Bone marrow (tissue), 2 donors: ENCODE measurements around the gene DHRS1.

Experiments
- DNase-seq, 2 donors: peaks; one replicate each; lab custom pipeline; 2025; lab: John Stamatoyannopoulos, UW

The DHRS1 gene

GRCh38 chr14:24282736-24283135, 16.8 kb downstream of the DHRS1 start:
- DNase-seq, result no peak

DNA sequence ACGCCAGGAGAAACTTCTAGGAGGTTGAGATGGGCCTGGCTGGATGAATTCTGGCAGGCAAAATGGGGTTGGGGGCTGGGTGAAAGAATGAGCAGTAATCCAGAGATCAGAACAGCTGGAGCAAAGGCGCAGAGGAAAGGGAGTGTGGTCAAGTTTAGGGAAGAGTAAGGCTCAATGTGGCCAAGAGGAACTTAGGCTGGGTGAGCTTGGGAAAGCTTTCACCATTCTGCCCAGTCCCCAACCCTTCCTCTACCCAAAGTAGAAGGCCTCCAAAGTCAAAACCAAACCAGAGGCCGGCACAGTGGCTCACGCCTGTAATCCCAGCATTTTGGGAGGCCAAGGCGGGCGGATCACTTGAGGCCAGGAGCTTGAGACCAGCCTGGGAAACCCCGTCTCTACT, 17.9 kb downstream of the DHRS1 start:
- DNase-seq, result no peak

GRCh38 chr14:24280797-24281460, 18.7 kb downstream of the DHRS1 start:
- no peak for DNase-seq

DNA sequence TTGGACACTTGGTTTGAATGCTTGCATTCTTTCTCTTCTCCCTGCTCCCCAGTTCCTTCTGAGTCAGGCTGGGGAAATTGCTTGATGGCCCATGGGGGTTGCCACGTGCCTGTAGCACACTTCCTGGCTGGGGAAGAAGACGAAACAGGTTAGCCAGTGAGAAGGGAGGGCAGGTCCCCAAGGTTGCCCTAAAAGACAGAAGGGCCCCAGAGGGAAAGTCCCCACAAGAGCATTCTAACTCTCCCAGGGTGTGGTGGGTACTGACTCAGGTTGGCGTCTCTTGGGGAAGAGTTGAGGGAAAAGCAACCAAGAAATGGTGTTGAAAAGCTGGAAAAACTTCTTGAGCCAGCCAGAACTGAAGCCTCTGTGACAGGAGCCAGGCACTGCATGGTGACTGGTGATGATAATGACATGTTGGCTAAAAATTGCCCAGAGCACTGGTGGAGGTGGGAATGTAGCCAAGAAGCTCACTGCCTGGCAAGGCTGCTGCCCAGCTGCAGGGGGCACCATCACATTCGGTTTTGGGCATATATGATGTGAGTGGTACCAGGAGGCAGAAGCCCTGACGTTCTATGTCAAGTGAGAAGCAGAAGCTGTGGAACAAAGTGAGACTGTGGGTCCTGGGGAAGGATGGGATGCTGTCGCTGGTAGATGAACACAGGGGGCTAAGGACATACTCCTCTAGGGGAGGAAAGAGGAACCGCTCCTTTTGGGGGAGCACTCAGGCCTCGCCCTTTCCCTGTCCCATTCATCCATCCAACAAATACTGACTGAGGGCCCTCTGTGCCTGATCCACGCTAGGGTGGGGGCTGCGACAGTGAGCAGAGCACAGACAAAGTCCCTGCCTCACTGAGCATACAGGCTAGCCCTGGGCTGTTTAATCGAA, 20.0 kb downstream of the DHRS1 start:
- peak in 1 of 2 donors; percentile 19 for DNase-seq

GRCh38 chr14:24278424-24278823, 21.2 kb downstream of the DHRS1 start:
- no peak for DNase-seq

DNA sequence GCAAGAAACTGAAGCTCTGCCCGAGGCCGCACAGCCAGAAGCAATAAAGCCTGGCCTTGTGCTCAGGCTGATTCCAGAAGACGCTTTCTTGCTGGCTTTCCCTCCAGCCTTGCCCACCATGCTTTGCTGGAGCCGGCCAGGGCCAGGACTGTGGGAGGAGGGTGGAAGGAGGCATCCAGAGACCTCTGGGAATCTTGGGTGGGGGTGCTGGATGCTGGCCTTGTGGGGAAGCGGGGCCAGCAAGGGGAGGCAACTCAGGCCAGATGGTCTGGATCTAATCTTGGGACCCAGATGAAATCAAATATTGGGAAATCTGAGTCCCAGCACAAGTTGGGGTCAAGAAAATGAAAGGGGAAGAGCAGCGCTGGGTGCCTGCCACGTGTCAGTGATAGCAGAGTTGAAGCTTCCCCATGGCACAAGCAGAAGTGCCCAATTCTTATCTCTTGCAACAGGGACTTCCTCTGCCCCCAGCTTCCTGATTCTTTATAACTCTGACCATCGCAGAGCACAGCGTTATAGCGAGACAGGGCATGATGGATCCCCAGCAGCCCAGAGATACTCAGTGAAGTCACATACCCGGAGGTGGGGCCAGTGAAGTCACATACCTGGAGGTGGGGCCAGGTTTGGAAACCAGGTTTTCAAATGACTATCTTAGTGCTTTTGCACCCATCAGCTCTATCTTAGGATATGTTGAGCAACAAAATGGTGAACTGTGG, 21.8 kb downstream of the DHRS1 start:
- peak; percentile 17 to 90 for DNase-seq

DNA sequence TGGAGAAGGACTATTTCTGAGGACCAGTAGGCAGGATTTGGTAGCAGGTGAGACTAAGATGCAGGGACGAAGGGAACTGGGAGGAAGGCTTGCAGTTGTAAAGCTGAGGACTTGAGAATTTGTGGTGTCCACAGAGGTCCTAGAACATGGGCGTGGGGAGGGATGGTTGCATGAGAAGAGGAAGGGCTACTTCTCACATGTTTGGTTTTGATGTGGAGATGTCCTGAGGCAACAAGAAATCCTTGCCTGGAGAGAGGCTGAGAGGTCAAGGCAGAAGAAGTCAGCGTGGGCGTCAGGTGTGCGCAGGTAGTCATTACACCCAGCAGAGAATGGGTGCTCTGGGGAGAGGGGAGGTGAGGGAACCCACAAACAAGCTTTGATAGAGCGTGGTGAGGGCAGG, 22.5 kb downstream of the DHRS1 start:
- no peak for DNase-seq

DNA sequence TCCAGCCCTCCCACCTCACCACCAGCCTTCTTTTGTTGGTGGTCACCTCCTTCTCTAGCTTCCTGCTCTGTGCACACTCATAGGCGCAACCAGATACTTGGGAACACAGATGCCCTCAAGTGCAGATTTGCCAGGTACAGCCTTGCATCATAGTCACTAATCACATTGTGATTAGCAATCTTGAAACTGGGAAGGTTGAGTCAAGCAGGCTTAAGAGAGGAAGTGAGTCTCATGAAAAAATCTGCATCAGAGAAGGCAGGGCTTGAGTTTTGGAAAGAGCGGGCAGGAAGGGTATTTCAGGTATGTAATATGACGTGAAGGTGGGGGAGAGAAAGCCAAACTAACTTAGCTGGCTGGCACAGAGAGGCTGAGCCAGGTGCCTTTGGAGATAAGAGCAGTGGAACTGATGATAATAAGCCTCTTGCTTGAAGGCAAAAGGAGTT, 25.5 kb downstream of the DHRS1 start:
- DNase-seq, result peak in 1 of 2 donors; percentile 7

GRCh38 chr14:24273422-24273998, 26.1 kb downstream of the DHRS1 start:
- no peak for DNase-seq

DNA sequence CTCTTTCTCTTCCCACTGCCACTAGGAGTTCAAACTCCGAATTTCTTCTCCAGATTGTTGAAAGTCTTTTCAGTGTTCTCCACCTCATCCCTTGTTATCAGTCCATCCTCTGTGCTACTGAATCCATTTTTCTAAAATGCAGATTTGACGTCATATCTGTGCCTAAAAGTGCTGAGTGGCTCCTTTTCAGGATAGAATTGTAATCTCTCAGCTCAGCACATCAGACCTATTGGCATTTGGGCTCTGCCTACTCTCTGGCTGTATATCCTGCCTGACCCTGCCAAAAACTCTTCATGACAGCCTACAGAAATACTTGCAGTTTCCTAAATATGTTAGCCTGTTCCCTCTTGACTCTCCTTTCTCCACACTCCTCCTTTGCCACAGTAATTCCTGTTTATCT, 27.1 kb downstream of the DHRS1 start:
- DNase-seq, result no peak

GRCh38 chr14:24271834-24272263, 27.7 kb downstream of the DHRS1 start:
- DNase-seq, result no peak

DNA sequence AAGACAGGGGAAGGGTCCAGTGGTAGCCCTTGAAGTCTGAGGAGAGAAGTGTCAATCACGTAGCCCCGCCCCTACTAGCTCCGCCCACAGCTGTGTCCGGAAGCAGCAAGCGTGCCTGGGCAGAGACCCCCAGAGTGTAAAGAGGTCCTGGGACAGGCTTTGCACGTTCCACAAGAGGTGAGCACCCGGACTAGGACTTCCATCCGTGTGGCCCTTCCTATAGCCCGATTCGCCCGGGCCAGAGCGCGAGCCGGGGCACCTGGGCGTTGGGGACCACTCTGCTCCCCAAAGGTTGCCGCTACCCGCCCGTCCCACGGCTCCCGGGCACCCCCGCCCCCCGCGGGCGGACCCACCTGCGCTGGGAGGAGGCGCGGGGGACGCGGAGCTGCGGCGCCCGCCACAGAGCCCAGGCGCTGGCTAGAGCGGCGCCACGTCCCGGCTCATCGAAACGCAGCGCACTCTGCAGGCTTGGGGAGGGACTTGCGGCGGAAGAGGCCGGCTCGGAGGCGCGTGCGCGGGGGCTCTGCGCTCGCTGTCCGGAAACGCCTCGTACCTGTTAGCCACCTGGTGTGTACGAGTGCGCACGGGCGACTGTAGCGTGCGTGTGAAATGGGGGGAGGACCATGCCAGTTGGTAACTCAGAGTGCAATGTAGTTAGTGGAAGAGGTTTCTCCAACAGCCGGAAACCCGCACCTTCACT, 28.3 kb downstream of the DHRS1 start, which contains the start of gene RABGGTA:
RABGGTA (minus strand) TSS at position 464 of the 700 bp plus-strand sequence. CDS start 482 bp downstream, outside the sequence.
- peak; percentile 57 to 80 for DNase-seq

GRCh38 chr14:24270537-24271133, 28.9 kb downstream of the DHRS1 start:
- DNase-seq, result no peak

GRCh38 chr14:24269910-24270536, 29.6 kb downstream of the DHRS1 start:
- no peak for DNase-seq

- DNase-seq, result no peak
Measured at GRCh38 chr14:24269368-24269767, 30.2 kb downstream of the DHRS1 start.

DNA sequence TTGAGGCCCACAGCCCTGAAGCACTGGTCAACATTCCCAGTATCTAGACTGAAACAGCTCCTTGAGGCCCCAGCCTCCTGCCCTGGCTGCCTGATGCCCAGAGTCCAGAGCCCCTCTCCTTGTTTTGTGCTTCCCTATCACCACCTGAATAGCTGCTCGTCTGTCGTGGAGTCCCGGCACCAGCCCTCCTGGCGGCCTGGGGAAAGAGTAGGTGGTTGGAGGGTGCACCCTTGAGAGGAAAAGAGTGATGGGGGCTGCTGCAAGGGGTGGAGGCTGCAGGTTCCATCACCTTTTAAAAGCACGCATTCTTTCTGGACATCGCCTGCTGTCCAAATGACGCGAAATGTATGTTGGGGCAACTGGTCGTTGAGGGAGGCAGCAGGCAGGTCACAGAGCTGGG, 31.4 kb downstream of the DHRS1 start:
- DNase-seq, result no peak

GRCh38 chr14:24267516-24267915, 32.1 kb downstream of the DHRS1 start:
- no peak for DNase-seq

GRCh38 chr14:24266344-24267244, 33.0 kb downstream of the DHRS1 start:
- DNase-seq, result no peak

DNA sequence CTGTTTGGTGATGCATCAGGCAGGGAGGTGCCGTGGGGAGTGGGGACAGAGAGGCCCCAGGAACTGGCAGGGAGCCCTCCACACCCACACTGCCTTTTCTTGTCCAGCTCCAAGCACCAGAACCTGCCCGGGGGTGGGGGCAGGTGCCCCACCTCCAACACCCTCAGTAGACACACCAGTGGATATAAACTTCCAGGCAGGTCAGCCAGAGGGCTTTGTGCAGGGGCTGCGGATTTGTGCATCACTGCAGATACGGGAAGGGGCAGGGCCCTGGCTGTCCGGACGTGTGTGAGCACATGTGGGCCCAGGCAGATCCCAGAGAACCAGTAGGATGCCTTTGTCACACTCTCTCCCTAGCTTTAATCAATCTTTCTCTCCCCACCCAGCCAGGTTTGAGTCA, 35.3 kb downstream of the DHRS1 start:
- no peak for DNase-seq
